ENCODE measurements around the gene GRPEL2. TPM values are rescaled to one million over a fixed set of nuclear protein-coding genes. Genes with fewer than 3 reads are reported as not detected.

The GRPEL2 gene
- polyA plus RNA-seq, 3 donors: 1.9 to 2.7 (median 2.0) TPM

DNA sequence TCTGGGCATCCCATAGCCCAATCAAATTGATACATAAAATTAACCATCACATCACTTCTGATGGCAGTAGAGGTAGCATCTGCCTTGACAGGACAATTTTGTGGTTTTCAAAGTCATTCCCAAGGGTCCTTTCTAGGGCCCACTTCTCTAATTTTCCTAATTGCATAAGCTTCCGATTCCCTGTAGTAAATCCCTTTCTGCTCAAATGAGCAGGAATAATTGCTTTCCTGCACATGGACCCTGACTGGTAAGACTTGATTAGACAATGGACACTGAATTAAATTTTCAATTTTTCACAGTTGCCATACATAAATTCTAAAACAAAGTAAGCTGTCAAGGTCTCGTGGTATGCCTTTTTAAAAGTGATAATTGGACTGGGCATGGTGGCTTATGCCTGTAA is 55.8 kb downstream of the GRPEL2 start:
- no peaks in the 10 kb centered on the region for H3K9me3 ChIP-seq (replicated peaks in 1 of 2; ENCODE audit: control insufficient read depth in 1 of 2, insufficient read depth in 1 of 2, low read length in 2 of 2)
- H3K27me3 ChIP-seq (ENCODE audit: control insufficient read depth in 2 of 2, insufficient read depth in 2 of 2, low read length in 2 of 2): no peaks in the 10 kb centered on the region
- no peak overlapping the region for H3K4me3 ChIP-seq (replicated peaks in 1 of 3; ENCODE audit: low read depth in 2 of 3, low read length in 3 of 3)
- TF ChIP-seq, protein P1, sequence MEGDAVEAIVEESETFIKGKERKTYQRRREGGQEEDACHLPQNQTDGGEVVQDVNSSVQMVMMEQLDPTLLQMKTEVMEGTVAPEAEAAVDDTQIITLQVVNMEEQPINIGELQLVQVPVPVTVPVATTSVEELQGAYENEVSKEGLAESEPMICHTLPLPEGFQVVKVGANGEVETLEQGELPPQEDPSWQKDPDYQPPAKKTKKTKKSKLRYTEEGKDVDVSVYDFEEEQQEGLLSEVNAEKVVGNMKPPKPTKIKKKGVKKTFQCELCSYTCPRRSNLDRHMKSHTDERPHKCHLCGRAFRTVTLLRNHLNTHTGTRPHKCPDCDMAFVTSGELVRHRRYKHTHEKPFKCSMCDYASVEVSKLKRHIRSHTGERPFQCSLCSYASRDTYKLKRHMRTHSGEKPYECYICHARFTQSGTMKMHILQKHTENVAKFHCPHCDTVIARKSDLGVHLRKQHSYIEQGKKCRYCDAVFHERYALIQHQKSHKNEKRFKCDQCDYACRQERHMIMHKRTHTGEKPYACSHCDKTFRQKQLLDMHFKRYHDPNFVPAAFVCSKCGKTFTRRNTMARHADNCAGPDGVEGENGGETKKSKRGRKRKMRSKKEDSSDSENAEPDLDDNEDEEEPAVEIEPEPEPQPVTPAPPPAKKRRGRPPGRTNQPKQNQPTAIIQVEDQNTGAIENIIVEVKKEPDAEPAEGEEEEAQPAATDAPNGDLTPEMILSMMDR (IDR thresholded peaks at IDR 0.05): no peak
- Mint-ChIP-seq H3K4me3 (no peak overlapping the region), H3K27me3 (ENCODE audit: low read depth in 3 of 3) (peaks cover 0 to 3% (median 1%) of the 10 kb centered on the region in 3 donors), H3K4me1 (no peaks in the 10 kb centered on the region), H3K27ac (no peak overlapping the region), H3K36me3 (no peaks in the 10 kb centered on the region), H3K9me3 (no peaks in the 10 kb centered on the region)
- H2AFZ ChIP-seq (ENCODE audit: insufficient read depth, low read depth, low read length, poor library complexity, severe bottlenecking): no peak overlapping the region
- intact Hi-C loops (cut with micrococcal nuclease): no loop called here
- H3K36me3 ChIP-seq (replicated peaks in 1 of 2; ENCODE audit: control insufficient read depth in 1 of 2, insufficient read depth in 2 of 2, low read length in 2 of 2): no peaks in the 10 kb centered on the region
- no peak overlapping the region for H3K9ac ChIP-seq (ENCODE audit: insufficient read depth, low read length, poor library complexity, severe bottlenecking)
- no peaks in the 10 kb centered on the region for H3K79me2 ChIP-seq (ENCODE audit: insufficient read depth, low read length)
- no peak overlapping the region for H3K27ac ChIP-seq (ENCODE audit: low read depth in 1 of 2, low read length in 2 of 2)
- WGBS (ENCODE audit: insufficient coverage): 67% methylated on average over 1 of the region's 2 CpGs
- no peaks in the 10 kb centered on the region for H3K4me1 ChIP-seq (ENCODE audit: control insufficient read depth in 1 of 2, insufficient read depth in 2 of 2, low read length in 2 of 2)
- H3K4me2 ChIP-seq (replicated peaks; ENCODE audit: extremely low read depth, low read length, poor library complexity, severe bottlenecking): no peak overlapping the region
- no peaks in the 10 kb centered on the region for H4K20me1 ChIP-seq (ENCODE audit: insufficient read depth, low read length)
- no peak for DNase-seq

DNA sequence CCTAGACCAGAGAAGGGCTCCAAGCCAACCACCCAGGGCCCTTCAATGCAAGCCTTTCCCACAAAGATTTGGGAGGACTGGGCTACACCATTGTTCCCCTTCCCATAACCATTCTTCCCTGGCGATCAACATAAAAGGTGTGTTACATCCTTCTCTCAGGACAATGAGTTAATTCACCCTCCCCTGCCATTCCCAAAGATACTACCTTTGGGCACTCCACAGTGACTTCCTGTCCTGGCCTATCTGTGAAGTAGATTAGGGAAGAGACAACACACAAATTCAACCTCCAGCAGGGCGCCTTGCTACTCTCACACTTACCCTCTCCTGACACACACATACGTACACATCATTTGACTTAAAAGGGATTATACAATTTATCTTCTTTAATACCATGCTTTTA is 57.0 kb downstream of the GRPEL2 start:
- Histone ChIP-seq H3K9ac (ENCODE audit: insufficient read depth, low read length, poor library complexity, severe bottlenecking) (no peak overlapping the region), H3K4me3 (replicated peaks in 1 of 3; ENCODE audit: low read depth in 2 of 3, low read length in 3 of 3) (no peak overlapping the region), H4K20me1 (ENCODE audit: insufficient read depth, low read length) (no peaks in the 10 kb centered on the region), H3K36me3 (replicated peaks in 1 of 2; ENCODE audit: control insufficient read depth in 1 of 2, insufficient read depth in 2 of 2, low read length in 2 of 2) (no peaks in the 10 kb centered on the region), H3K4me1 (ENCODE audit: control insufficient read depth in 1 of 2, insufficient read depth in 2 of 2, low read length in 2 of 2) (no peaks in the 10 kb centered on the region), H3K9me3 (replicated peaks in 1 of 2; ENCODE audit: control insufficient read depth in 1 of 2, insufficient read depth in 1 of 2, low read length in 2 of 2) (no peaks in the 10 kb centered on the region), H3K4me2 (replicated peaks; ENCODE audit: extremely low read depth, low read length, poor library complexity, severe bottlenecking) (no peak overlapping the region), H2AFZ (ENCODE audit: insufficient read depth, low read depth, low read length, poor library complexity, severe bottlenecking) (no peak overlapping the region), H3K27me3 (ENCODE audit: control insufficient read depth in 2 of 2, insufficient read depth in 2 of 2, low read length in 2 of 2) (no peaks in the 10 kb centered on the region), H3K79me2 (ENCODE audit: insufficient read depth, low read length) (no peaks in the 10 kb centered on the region), H3K27ac (ENCODE audit: low read depth in 1 of 2, low read length in 2 of 2) (no peak overlapping the region)
- Mint-ChIP-seq H3K4me3 (no peak overlapping the region), H3K36me3 (no peaks in the 10 kb centered on the region), H3K27ac (no peak overlapping the region), H3K9me3 (no peaks in the 10 kb centered on the region), H3K4me1 (no peaks in the 10 kb centered on the region), H3K27me3 (ENCODE audit: low read depth in 3 of 3) (peaks cover 0 to 3% (median 1%) of the 10 kb centered on the region in 3 donors)
- no peak for DNase-seq
- TF ChIP-seq, protein P1 (IDR thresholded peaks at IDR 0.05): no peak
- WGBS (ENCODE audit: insufficient coverage): no CpG with 5 or more reads among the region's 3 CpGs
- intact Hi-C loops (cut with micrococcal nuclease): no loop called here

Other genes with a start within 250 kb of the GRPEL2 start
- gene ABLIM3, start 204.0 kb upstream of the GRPEL2 start, polyA plus RNA-seq: under 1 TPM in 2 of 3 donors, not detected in 1; 0.22 to 0.74 TPM
- gene AFAP1L1, start 73.6 kb upstream of the GRPEL2 start, polyA plus RNA-seq: not detected
- gene PCYOX1L, start 12.5 kb downstream of the GRPEL2 start, polyA plus RNA-seq: 10 to 100 TPM in 2 of 3 donors, 1 to 10 TPM in 1; 9.8 to 31.8 (median 13.5) TPM
- gene IL17B, start 33.8 kb downstream of the GRPEL2 start, polyA plus RNA-seq: not detected
- 100 to 1,000 TPM in 2 of 3 donors, 10 to 100 TPM in 1; 75.7 to 131 (median 103) TPM for gene CSNK1A1, start 205.9 kb downstream of the GRPEL2 start, polyA plus RNA-seq
- gene ARHGEF37, start 236.0 kb downstream of the GRPEL2 start, polyA plus RNA-seq: not detected